Mesendoderm (in vitro differentiated cells): ENCODE results near the gene ADCY9.

ENCODE experiments used
- DNase-seq: peaks from one replicate; pipeline ENCODE4 v3.0.0; 2013
- H2AK5ac ChIP-seq: 2 replicates; pipeline ENCODE4 v1.6.1; 2013; ENCODE audit warnings: low read length, inconsistent platforms
- H2BK120ac ChIP-seq: 2 replicates; pipeline ENCODE4 v1.6.1; 2013; ENCODE audit warnings: low read depth, mild to moderate bottlenecking, low read length, moderate library complexity, mixed read lengths
- H2BK15ac ChIP-seq: replicated peaks from 2 replicates; pipeline ENCODE4 v1.6.1; 2013; ENCODE audit warnings: low read depth, mild to moderate bottlenecking, moderate library complexity
- H2BK5ac ChIP-seq: 2 replicates; pipeline ENCODE4 v1.6.1; 2013; ENCODE audit warnings: low read length, inconsistent platforms
- H3K18ac ChIP-seq: 2 replicates; pipeline ENCODE4 v1.6.1; 2013; ENCODE audit warnings: mild to moderate bottlenecking, low read length, mixed read lengths
- H3K23ac ChIP-seq: one replicate; pipeline ENCODE4 v1.6.1; 2013; ENCODE audit warnings: low read length
- H3K27ac ChIP-seq: 2 replicates; pipeline ENCODE4 v1.5.1; 2013; ENCODE audit warnings: low read depth, mild to moderate bottlenecking, inconsistent platforms, low read length, moderate library complexity
- H3K27me3 ChIP-seq: 2 replicates; pipeline ENCODE4 v1.6.1; 2013; ENCODE audit warnings: low read length, control low read depth, mild to moderate bottlenecking, inconsistent platforms; ENCODE audit not compliant: insufficient read depth, poor library complexity
- H3K36me3 ChIP-seq: 2 replicates; pipeline ENCODE4 v1.6.1; 2013; ENCODE audit warnings: low read length, inconsistent platforms; ENCODE audit not compliant: control insufficient read depth, insufficient read depth
- H3K4ac ChIP-seq: one replicate; pipeline ENCODE4 v1.6.1; 2013; ENCODE audit warnings: low read depth, mild to moderate bottlenecking, low read length, moderate library complexity
- H3K4me1 ChIP-seq: 2 replicates; pipeline ENCODE4 v1.6.1; 2013; ENCODE audit warnings: low read depth, low read length, inconsistent platforms; ENCODE audit not compliant: control insufficient read depth
- H3K4me2 ChIP-seq: 2 replicates; pipeline ENCODE4 v1.6.1; 2013; ENCODE audit warnings: low read length
- H3K4me3 ChIP-seq: 2 replicates; pipeline ENCODE4 v1.5.1; 2013; ENCODE audit warnings: mild to moderate bottlenecking, low read length
- H3K56ac ChIP-seq: one replicate; pipeline ENCODE4 v1.6.1; 2013; ENCODE audit warnings: low read length
- H3K79me1 ChIP-seq: 2 replicates; pipeline ENCODE4 v1.6.1; 2013; ENCODE audit warnings: low read length, inconsistent platforms
- H3K79me2 ChIP-seq: 2 replicates; pipeline ENCODE4 v1.6.1; 2013; ENCODE audit warnings: mild to moderate bottlenecking, low read length; ENCODE audit not compliant: control insufficient read depth, insufficient read depth
- H3K9ac ChIP-seq: 2 replicates; pipeline ENCODE4 v1.6.1; 2013; ENCODE audit warnings: low read length, inconsistent platforms
- H4K5ac ChIP-seq: one replicate; pipeline ENCODE4 v1.6.1; 2013; ENCODE audit warnings: low read length
- H4K8ac ChIP-seq: one replicate; pipeline ENCODE4 v1.6.1; 2013; ENCODE audit warnings: low read depth, mild to moderate bottlenecking, control low read depth, low read length, moderate library complexity
- WGBS: extraction: QIAGEN DNeasy Blood & Tissue Kit; methylation state at CpG from one replicate; pipeline ENCODE4 v1.1.7; 2013; ENCODE audit warnings: low lambda C conversion rate, missing lambda C conversion rate; ENCODE audit not compliant: insufficient coverage; ENCODE audit errors: extremely low coverage; 5-methylcytosine and 5-hydroxymethylcytosine counted together

ADCY9 gene

DNA sequence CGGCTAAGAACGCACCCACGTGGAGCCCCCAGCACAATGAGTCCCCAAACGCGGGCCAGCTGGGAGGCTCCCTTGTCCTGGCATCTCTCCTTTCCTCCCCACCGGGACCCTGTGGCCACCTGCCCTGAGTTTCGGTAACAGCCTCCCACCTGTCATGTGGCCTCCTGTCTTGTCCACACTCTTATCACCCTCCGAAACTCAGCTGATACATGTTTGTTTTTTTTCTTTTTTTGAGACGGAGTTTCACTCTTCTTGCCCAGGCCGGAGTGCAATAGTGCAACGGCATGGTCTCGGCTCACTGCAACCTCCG lies 130.1 kb downstream of the ADCY9 start:
- Histone ChIP-seq H4K8ac (no peak overlapping the region), H3K79me2 (no peaks in the 10 kb centered on the region), H2BK15ac (no peak overlapping the region), H3K27ac (no peak overlapping the region), H3K9ac (no peak overlapping the region), H3K79me1 (no peaks in the 10 kb centered on the region), H3K4me1 (no peaks in the 10 kb centered on the region), H3K4me2 (no peak overlapping the region), H3K27me3 (no peaks in the 10 kb centered on the region), H3K56ac (no peak overlapping the region), H4K5ac (no peak overlapping the region), H3K23ac (no peak overlapping the region), H2AK5ac (no peak overlapping the region), H2BK120ac (no peak overlapping the region), H3K4ac (no peak overlapping the region), H3K18ac (no peak overlapping the region), H2BK5ac (no peak overlapping the region), H3K4me3 (no peak overlapping the region), H3K36me3 (no peaks in the 10 kb centered on the region)
- no peak for DNase-seq
- WGBS = no CpG with 5 or more reads among the region's 13 CpGs

DNA sequence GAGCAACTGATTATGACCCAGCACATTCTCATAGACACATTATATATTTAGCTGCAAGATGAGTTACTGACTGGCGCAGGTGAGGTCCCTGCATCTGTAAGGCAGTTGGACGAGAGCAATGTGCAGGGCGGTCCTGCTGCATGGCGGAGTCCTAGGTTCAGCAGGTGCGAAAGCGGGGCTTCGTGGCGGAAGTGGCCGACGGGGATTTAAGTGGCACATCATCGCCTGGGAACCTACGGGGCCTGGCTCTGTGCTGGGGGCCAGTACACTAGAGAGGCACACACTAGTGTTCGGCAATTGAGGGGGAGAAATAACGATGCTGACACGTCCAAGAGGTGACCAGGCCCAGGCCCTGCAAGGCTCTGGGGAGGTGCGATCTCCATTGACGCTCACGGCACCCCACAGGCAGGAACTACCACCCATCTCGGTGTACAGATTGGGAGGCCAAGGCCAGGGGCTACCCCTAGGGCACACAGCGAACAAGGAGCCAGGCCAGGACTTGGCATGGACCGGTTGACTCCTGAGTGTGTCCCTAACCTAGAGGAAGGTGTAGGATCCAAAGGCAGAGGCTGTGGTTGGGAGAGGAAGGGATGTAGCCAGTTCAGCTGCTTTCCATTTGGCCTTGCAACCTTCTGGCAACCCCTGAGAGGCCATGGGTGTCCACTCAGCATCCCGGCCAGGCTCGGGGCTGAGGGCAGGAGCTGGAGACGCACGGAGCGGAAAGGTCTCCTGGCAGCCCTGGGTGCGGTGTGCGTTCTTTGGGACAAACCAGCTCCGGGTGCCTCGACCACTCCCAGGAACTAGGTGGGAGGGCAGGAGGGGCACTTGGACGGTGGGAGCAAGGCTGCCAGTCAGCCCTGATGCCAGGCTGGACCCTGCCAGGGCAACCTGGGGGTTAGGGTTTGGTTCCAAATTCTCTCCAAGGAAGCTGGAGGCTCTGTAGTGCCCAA lies 131.9 kb downstream of the ADCY9 start:
- Histone ChIP-seq H2BK5ac (no peak overlapping the region), H4K5ac (no peak overlapping the region), H3K23ac (no peak overlapping the region), H3K4me2 (no peak overlapping the region), H3K18ac (no peak overlapping the region), H3K4ac (no peak overlapping the region), H2BK15ac (no peak overlapping the region), H3K27ac (no peak overlapping the region), H3K79me1 (no peaks in the 10 kb centered on the region), H3K4me1 (no peaks in the 10 kb centered on the region), H3K4me3 (no peak overlapping the region), H2AK5ac (no peak overlapping the region), H3K36me3 (no peaks in the 10 kb centered on the region), H2BK120ac (no peak overlapping the region), H3K79me2 (no peaks in the 10 kb centered on the region), H3K9ac (no peak overlapping the region), H4K8ac (no peak overlapping the region), H3K56ac (no peak overlapping the region), H3K27me3 (no peaks in the 10 kb centered on the region)
- WGBS = no CpG with 5 or more reads among the region's 31 CpGs
- DNase-seq = no peak

DNA sequence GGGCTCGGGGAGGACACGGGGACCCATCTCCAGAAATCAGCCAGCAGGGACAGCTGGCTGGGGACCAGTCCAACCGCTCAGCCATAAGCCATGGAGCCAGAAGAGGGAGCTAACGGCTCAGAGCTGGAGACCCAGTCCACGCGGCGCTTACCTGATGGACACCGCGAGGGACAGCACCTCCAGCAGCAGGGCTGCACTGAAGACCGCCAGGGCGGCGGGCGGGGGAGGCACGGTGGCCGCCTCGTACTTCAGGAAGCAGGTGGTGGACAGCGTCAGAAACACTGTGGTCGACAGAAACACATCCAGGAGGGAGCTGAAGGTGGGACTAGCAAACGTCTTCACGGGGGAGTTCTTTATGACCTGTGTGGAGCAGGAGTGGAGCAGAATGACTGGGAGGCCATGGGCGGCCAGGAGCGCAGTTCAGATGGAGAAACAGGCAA lies 133.1 kb downstream of the ADCY9 start:
- no CpG with 5 or more reads among the region's 22 CpGs for WGBS
- H3K4me2 ChIP-seq = no peak overlapping the region
- no peak overlapping the region for H3K9ac ChIP-seq
- H3K4me1 ChIP-seq = no peaks in the 10 kb centered on the region
- H3K56ac ChIP-seq = no peak overlapping the region
- peak; percentile 93 for DNase-seq
- H2BK5ac ChIP-seq = no peak overlapping the region
- no peak overlapping the region for H2BK120ac ChIP-seq
- H3K79me1 ChIP-seq = no peaks in the 10 kb centered on the region
- H3K18ac ChIP-seq = no peak overlapping the region
- H3K36me3 ChIP-seq = no peaks in the 10 kb centered on the region
- no peak overlapping the region for H2BK15ac ChIP-seq
- H3K79me2 ChIP-seq = no peaks in the 10 kb centered on the region
- no peak overlapping the region for H4K8ac ChIP-seq
- H2AK5ac ChIP-seq = no peak overlapping the region
- H3K27ac ChIP-seq = no peak overlapping the region
- H3K4ac ChIP-seq = no peak overlapping the region
- no peak overlapping the region for H3K4me3 ChIP-seq
- H3K27me3 ChIP-seq = no peaks in the 10 kb centered on the region
- H3K23ac ChIP-seq = no peak overlapping the region
- no peak overlapping the region for H4K5ac ChIP-seq

DNA sequence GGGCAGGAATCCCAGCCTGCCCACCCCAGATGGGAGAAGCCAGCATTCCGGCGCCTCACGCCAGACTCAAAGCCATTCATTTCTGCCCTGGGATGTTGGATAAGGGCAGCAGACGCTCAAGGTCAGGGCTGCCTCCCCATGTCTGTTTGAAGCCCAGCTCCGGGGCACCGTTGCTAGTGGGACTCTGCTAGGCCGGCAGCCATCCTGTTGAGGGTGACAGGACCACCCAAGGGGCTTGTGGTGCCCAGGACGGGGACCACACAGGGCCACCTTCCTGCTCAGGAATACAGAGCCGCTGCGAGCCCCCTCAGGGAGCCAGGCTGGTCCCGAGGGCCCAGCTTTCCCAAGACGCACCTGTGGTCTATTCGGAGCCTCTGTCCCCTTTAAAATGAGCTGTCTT lies 134.0 kb downstream of the ADCY9 start:
- H4K8ac ChIP-seq = no peak overlapping the region
- no peaks in the 10 kb centered on the region for H3K79me2 ChIP-seq
- H3K4me1 ChIP-seq = no peaks in the 10 kb centered on the region
- H3K36me3 ChIP-seq = no peaks in the 10 kb centered on the region
- no peak overlapping the region for H3K23ac ChIP-seq
- H2BK5ac ChIP-seq = no peak overlapping the region
- WGBS = no CpG with 5 or more reads among the region's 13 CpGs
- DNase-seq = no peak
- no peak overlapping the region for H3K4me2 ChIP-seq
- no peak overlapping the region for H3K4me3 ChIP-seq
- H2AK5ac ChIP-seq = no peak overlapping the region
- H3K18ac ChIP-seq = no peak overlapping the region
- no peaks in the 10 kb centered on the region for H3K79me1 ChIP-seq
- no peak overlapping the region for H3K27ac ChIP-seq
- H4K5ac ChIP-seq = no peak overlapping the region
- H3K27me3 ChIP-seq = no peaks in the 10 kb centered on the region
- no peak overlapping the region for H3K9ac ChIP-seq
- H2BK120ac ChIP-seq = no peak overlapping the region
- H3K4ac ChIP-seq = no peak overlapping the region
- H2BK15ac ChIP-seq = no peak overlapping the region
- H3K56ac ChIP-seq = no peak overlapping the region

DNA sequence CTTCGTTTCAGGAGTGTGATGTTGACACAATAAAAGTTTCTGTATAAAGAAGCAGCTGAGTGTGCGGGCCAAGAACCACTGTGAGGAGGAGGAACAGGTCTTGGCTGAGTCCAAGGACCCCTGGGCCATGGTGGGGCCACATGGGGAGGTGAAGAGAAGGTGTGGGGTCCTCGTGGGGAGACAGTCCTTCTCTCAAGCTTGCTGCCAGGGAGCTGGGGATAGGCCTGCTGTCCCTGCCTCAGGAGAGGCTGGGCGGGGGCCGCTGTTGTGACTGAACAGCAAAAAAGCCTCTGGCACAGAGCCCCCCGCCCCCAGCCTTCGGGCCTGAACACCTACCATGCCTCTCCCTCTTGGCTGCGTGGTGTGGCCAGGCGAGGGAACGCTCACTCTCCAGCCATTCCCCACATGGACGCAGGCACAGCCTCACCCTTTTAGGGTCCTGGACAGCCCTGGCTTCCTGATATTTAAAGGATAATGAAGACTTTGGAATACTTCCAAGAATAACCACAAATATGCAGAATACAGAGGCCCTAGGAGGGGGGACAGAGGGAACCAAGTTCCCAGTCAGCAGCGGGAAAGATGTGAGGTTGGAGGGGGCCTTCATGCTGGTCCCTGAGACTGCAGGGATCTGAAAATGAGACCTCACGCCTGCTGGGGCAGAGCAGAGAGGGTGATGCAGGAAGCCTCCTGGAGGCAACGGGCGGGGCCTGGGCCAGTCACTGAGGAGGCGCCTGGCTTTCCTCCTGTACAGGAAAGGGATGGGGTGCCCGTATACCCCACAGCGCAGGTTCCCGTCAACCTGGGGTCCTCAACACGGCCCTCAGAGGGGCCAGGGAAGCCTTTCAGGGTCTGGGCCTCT lies 135.8 kb downstream of the ADCY9 start:
- H3K27me3 ChIP-seq = no peaks in the 10 kb centered on the region
- no peak overlapping the region for H3K56ac ChIP-seq
- H3K4me2 ChIP-seq = no peak overlapping the region
- H3K4me3 ChIP-seq = no peak overlapping the region
- no peaks in the 10 kb centered on the region for H3K36me3 ChIP-seq
- no peak for DNase-seq
- H3K9ac ChIP-seq = no peak overlapping the region
- H2AK5ac ChIP-seq = no peak overlapping the region
- no peak overlapping the region for H2BK5ac ChIP-seq
- no peak overlapping the region for H3K18ac ChIP-seq
- H4K5ac ChIP-seq = no peak overlapping the region
- no peaks in the 10 kb centered on the region for H3K79me2 ChIP-seq
- WGBS = no CpG with 5 or more reads among the region's 20 CpGs
- no peak overlapping the region for H3K4ac ChIP-seq
- H3K23ac ChIP-seq = no peak overlapping the region
- no peak overlapping the region for H3K27ac ChIP-seq
- H3K79me1 ChIP-seq = no peaks in the 10 kb centered on the region
- H2BK120ac ChIP-seq = no peak overlapping the region
- no peaks in the 10 kb centered on the region for H3K4me1 ChIP-seq
- no peak overlapping the region for H4K8ac ChIP-seq
- no peak overlapping the region for H2BK15ac ChIP-seq
